GM12875 (cell line): ENCODE results near the gene RPS6KB2.
A peak's percentile ranks its signal among the peaks of the same experiment; 100 is the strongest.

ENCODE experiments used
- H3K4me3 ChIP-seq: one replicate; pipeline ENCODE4 v1.5.1; 2011; ENCODE audit warnings: low read depth, low read length, control low read depth
- CTCF ChIP-seq: IDR thresholded peaks from 2 replicates; pipeline ENCODE4 v1.5.1; 2011; ENCODE audit warnings: low read depth, mild to moderate bottlenecking, control low read depth, inconsistent platforms, low read length, moderate library complexity, borderline replicate concordance; ENCODE audit not compliant: insufficient read depth

Gene RPS6KB2

GRCh38 chr11:67433536-67434394 is 5.5 kb downstream of the RPS6KB2 start:
- peak overlapping the region; percentile 95 for H3K4me3 ChIP-seq
- TF ChIP-seq CTCF: no peak

DNA sequence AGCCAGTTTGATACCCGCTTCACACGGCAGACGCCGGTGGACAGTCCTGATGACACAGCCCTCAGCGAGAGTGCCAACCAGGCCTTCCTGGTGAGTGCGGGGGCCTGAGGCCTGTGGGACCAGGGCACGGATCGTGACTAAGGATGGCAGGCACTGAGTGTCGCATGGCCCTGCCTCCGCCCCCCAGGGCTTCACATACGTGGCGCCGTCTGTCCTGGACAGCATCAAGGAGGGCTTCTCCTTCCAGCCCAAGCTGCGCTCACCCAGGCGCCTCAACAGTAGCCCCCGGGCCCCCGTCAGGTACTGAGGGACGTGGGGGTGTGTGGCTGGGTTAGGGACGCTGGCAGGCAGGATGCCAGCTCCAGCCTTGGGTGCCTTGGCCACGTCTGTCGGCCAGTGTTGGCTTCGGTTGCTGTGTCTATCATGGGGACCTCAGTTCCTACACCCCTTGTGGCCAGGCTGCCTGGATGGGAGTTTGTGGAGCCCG is 6.1 kb downstream of the RPS6KB2 start:
- no peak for TF ChIP-seq CTCF
- peak overlapping the region; percentile 95 for H3K4me3 ChIP-seq

DNA sequence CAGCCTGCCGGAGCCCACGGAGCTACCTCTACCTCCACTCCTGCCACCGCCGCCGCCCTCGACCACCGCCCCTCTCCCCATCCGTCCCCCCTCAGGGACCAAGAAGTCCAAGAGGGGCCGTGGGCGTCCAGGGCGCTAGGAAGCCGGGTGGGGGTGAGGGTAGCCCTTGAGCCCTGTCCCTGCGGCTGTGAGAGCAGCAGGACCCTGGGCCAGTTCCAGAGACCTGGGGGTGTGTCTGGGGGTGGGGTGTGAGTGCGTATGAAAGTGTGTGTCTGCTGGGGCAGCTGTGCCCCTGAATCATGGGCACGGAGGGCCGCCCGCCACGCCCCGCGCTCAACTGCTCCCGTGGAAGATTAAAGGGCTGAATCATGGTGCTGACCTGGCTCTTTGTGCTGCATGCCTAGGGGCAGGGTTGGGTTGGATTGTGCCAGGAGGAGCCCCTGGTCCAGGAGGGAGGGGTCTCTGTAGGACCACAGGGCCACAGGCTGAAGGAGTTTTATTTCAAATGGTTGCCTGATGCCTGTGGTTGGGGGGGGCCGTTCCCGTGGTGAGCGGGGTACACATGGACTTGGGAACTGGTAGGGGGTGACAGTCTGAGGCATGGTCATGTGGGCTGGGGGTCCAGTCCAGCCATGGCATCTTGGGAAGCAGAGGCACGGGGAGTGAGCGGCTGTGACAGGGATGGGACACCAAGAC is 6.9 kb downstream of the RPS6KB2 start:
- TF ChIP-seq CTCF: no peak
- peak overlapping the region; percentile 95 for H3K4me3 ChIP-seq

- H3K4me3 ChIP-seq: peak overlapping the region; percentile 95
- TF ChIP-seq CTCF: no peak
Measured at GRCh38 chr11:67435727-67436458, 7.6 kb downstream of the RPS6KB2 start.

- no peak for TF ChIP-seq CTCF
- peak overlapping the region; percentile 95 for H3K4me3 ChIP-seq
Measured at GRCh38 chr11:67436459-67437081, 8.3 kb downstream of the RPS6KB2 start.

DNA sequence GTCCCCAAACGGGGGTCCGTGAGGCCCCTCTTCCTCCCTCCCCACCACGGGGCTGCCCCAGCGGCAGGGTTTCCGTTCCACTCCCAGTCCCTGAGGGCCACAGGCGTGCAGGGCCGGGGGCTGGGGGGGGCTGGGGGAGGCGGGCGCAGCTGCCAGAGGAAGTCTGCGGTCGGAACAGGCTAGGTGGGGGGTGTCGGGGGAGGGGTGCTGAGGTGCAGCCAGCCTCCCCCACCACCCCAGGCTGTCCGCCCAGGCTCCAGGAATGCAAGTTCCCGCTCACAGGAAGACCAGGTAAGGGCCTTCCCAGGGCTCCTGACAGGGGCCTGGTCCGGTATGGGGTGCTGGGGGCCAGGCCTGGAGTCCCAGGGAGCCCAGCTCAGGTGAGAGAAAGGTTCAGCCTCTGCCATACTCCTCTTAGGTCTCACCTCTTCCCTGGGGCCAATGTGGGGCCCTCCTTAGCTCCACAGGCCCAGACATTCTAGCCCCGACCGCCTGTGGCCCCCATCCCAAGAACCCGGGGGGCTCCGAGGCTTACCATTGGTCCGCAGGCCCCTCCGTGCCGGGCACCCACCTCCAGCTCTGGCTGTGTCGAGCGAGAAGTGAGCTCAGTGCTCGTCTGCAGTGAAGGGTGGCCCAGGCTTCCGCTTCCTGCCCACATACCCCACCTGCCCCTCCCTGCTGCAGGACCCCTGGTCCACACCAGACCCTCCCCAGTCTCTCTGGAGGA is 9.0 kb downstream of the RPS6KB2 start, which contains the start of gene PTPRCAP:
TSS of gene PTPRCAP (minus strand) at position 601 of the 727 bp plus-strand sequence. CDS start at position 538, 63 bp downstream.
- H3K4me3 ChIP-seq: peak within 1 kb of the TSS; percentile 95

More for the DNA sequence above, 9.0 kb downstream of the RPS6KB2 start, which contains the start of gene PTPRCAP:
- no peak for TF ChIP-seq CTCF
